Omental fat pad (tissue), 4 donors: Measurements from ENCODE around the gene BRD4. TPM values are rescaled to one million over a fixed set of nuclear protein-coding genes. Genes with fewer than 3 reads are reported as not detected.

Experiments
- ATAC-seq: fragments of 150-250 bp; one replicate; pipeline ENCODE4 v1.9.1; 2016; ENCODE audit warnings: mild to moderate bottlenecking, moderate library complexity; ENCODE audit not compliant: low FRiP score
- DNase-seq: peaks from one replicate; pipeline ENCODE4 v3.0.0-alpha.2; 2019; ENCODE audit warnings: low spot score
- CTCF ChIP-seq, 3 donors: fragments of 450-650 bp; IDR thresholded peaks; one replicate each; pipeline ENCODE4 v1.5.1; 2016 to 2017; ENCODE audit warnings: antibody characterized with exemption in 3 of 3, mild to moderate bottlenecking in 3 of 3, moderate library complexity in 2 of 3
- total RNA-seq, 4 donors: library from RNA; depleted of rRNA; stranded (reverse); fragments of >200 nt; gene quantifications; one replicate each; pipeline ENCODE4 v1.1.0, GENCODE V29; 2016

BRD4 gene
- total RNA-seq, 4 donors from 2014 or later = 22.6 to 49.1 (median 30.1) TPM

GRCh38 chr19:15243236-15243957 lies 88.9 kb downstream of the BRD4 start:
- DNase-seq (no peak), ATAC-seq (no peak)
- TF ChIP-seq CTCF (IDR thresholded peaks at IDR 0.05) = no peak

DNA sequence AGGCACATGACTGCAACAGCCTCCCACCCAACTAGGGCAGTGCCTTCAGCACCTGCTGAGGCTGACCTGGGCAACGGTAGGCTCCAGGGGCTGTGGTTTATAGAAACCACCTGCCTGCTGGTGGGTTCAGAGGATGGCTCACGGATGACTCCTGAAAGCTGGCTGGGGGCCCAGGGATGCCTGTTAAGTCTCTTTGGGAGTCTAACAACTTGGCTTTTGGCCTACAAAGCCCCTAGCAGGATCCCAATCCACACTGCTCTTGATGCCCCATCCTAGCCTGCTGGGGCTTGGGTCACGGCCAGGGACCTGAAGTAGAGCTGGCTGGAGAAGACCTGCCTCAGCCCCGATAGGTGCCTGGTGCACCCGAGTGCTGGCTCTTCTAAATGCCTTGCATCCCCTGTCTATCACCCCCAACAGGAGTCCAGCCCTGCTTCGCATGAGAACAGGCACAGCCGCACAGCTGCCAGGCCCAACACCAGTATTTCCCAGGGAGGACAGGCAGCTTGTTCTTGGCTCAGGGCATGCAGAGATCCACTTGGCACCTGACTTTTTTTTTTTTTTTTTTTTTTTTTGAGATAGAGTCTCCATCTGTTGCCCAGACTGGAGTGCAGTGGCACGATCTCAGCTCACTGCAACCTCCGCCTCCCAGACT lies 91.0 kb downstream of the BRD4 start:
- no peak for TF ChIP-seq CTCF (IDR thresholded peaks at IDR 0.05)
- DNase-seq (no peak), ATAC-seq (no peak)

- no peak for TF ChIP-seq CTCF (IDR thresholded peaks at IDR 0.05)
- DNase-seq = no peak
Observed at GRCh38 chr19:15240515-15240914, 91.8 kb downstream of the BRD4 start.

GRCh38 chr19:15239337-15239949 lies 92.9 kb downstream of the BRD4 start:
- TF ChIP-seq CTCF (IDR thresholded peaks at IDR 0.05) = no peak
- DNase-seq = no peak
- ATAC-seq = no peak

More at GRCh38 chr19:15240515-15240914, 91.8 kb downstream of the BRD4 start:
- no peak for ATAC-seq

- ATAC-seq = no peak
Observed at GRCh38 chr19:15238639-15239155, 93.6 kb downstream of the BRD4 start.

More at GRCh38 chr19:15238639-15239155, 93.6 kb downstream of the BRD4 start:
- TF ChIP-seq CTCF (IDR thresholded peaks at IDR 0.05) = no peak
- DNase-seq = no peak
